NCI-H460 (cell line): ENCODE data around the gene TMEM196. TPM values are rescaled to one million over a fixed set of nuclear protein-coding genes. Genes with fewer than 3 reads are reported as not detected.

Experiments
- DNase-seq: peaks from one replicate; pipeline ENCODE4 v3.0.0-alpha.2; 2016; ENCODE audit warnings: low read depth; ENCODE audit errors: extremely low read depth
- polyA plus RNA-seq: library from polyadenylated mRNA; depleted of rRNA; stranded (reverse); fragments of >200 nt; gene quantifications from 2 replicates; pipeline ENCODE4 v1.2.3, GENCODE V29; 2014; cell fraction: nucleus; rRNA removed
- total RNA-seq: library from RNA; depleted of rRNA; stranded (reverse); fragments of >200 nt; shearing (Covaris generic); gene quantifications from 2 replicates; pipeline ENCODE4 v1.2.3, GENCODE V29; 2014; rRNA removed

Gene TMEM196
- total RNA-seq, result not detected in 2 replicates
- not detected in 2 replicates for polyA plus RNA-seq

- peak; percentile 28 for DNase-seq
Measured at GRCh38 chr7:19772841-19773760, at the start of gene TMEM196. TSS of gene TMEM196 (minus strand) at chr7:19773617. CDS start at chr7:19772696, 921 bp downstream.

DNA sequence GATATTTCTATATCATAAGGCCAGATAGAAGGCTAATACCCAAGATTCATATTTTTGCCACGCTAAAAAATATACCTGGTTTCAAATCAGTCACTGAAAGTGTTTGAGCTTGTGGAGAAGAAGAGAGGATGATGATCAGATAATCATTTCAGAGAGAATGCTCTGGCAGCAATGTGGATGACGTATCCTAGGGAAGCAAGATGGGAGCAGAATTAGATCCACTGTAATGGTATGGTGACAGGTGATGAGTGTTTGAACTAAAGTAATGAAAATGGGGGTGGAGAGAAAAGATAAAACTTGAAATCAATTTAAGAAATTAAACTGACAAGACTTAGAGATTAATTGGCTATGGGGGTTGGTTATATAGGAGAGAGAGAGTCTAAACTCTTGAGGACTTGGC is 42.7 kb upstream of the TMEM196 start:
- DNase-seq, result no peak

- no peak for DNase-seq
Measured at GRCh38 chr7:19815546-19815945, 42.1 kb upstream of the TMEM196 start.

GRCh38 chr7:19814776-19815175 is 41.4 kb upstream of the TMEM196 start:
- no peak for DNase-seq

- DNase-seq, result no peak
Measured at GRCh38 chr7:19811386-19811785, 38.0 kb upstream of the TMEM196 start.

GRCh38 chr7:19798986-19799385 is 25.6 kb upstream of the TMEM196 start:
- DNase-seq, result no peak

DNA sequence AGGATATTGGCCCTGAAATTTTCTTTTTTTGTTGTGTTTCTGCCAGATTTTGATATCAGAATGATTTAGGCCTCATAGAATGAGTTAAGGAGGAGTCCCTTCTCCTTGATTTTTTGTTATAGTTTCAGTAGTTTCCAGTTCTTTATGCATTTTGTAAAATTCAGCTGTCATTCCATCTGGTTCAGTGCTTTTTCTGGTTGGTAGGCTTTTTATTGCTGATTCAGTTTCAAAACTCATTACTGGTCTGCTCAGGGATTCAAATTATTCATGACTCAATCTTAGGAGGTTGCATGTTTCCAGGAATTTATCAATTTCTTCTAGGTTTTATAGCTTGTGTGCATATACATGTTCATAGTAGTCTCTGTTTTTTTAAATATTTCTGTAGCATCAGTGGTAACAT is 10.1 kb upstream of the TMEM196 start:
- no peak for DNase-seq

DNA sequence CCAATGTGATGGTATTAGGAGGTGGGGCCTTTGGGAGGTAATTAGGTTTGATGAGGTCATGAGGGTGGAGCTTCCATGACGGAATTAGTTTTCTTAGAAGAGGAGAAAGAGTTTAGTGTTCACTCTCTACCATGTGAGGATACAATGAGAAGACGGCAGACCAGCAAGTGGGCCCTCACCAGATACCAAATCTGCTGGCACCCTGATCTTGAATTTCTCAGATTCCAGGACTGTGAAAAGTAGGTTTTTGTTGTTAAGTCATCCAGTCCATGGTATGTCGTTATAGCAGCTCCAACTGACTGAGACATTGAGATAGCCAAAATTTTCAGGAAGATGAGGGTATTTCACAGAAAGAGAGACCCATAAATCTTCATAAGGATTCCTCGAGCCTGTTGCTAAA is 3.6 kb upstream of the TMEM196 start:
- no peak for DNase-seq

DNA sequence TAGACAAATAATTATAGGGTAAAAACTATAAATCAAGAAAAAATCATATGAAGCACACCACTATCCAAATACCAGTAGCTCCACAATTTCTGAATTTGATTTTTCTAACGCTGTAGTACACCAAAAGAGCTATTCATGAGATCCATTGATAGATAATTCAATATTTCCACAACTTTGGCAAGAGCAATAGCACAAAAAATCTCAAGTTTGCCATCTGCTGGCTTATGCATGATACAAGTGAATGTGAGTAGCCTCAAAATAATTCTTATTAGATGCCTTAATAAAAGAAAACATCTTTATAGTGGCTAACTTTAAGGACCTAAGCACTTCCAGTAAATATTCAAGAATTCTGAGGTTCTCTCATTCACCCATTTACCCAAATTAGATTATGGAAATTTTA is 2.2 kb upstream of the TMEM196 start:
- no peak for DNase-seq

DNA sequence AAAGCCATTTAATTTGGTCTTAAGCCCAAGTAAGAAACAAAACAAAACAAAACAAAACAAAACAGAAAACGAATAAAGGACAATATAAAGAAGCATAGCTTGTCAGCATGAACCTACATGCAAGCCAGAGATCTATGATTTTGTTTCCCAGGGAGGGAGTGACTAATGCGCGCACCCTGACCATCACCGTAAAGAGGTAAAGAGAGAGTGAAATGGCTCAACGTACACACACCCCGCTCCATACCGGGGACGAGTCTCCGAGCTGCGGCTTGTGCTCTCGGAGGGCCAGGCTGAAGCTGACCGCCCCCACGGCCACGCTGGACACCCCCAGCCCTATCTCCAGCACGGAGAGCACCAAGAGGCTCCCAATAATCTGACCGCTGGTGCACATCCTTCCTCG is 1.1 kb downstream of the TMEM196 start:
- no peak for DNase-seq

DNA sequence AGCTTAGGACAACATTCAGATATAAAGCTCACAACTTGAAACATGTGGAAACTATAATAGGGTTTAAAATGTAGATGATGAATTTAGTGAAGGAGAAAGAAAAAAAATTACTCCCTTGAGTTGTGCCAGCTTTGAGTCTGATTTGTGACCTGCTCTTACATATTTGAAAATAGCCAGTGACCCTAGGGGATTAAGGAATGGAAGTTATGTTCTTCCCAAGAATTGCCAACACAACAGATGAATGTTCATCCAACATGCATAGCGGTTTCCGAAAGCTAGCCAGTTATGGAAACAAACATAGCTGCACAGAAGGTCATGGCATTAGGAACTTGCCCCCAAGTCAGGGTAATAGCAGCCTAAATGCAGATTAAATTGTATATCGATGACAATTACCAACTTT is 10.8 kb downstream of the TMEM196 start:
- DNase-seq, result no peak

DNA sequence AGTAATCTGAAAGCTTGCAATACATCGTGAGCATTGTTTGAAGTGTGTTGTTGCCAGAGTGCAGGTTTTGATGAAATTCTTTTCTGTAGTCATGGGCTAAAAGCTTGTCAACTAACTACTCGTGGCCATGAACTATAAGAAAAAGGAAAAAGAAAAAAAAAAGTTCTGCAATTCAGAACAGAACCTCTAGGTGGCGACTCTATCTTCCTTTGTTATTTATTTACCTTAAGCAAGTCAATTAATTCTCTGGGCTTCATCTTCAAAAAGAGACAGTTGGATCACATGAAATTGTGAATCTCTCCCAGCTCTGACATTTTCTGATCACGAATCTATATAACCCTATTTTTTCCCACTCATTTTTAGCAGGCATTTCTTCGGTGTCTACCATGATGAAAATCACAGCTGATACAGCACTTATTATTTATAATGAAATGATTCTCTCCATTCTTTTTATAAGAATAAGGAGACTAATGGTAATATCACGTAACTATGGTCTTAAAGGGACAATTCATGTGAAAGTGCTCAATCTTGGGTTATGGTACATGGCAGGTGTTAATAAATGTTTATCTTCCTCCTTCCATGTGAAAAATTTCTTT is 18.8 kb downstream of the TMEM196 start:
- DNase-seq, result peak; percentile 56

- DNase-seq, result no peak
Measured at GRCh38 chr7:19752020-19752419, 21.4 kb downstream of the TMEM196 start.

- DNase-seq, result no peak
Measured at GRCh38 chr7:19749658-19750057, 23.8 kb downstream of the TMEM196 start.

GRCh38 chr7:19747740-19748339 is 25.6 kb downstream of the TMEM196 start:
- DNase-seq, result peak; percentile 62

- no peak for DNase-seq
Measured at GRCh38 chr7:19744075-19744474, 29.3 kb downstream of the TMEM196 start.

GRCh38 chr7:19728716-19729115 is 44.7 kb downstream of the TMEM196 start:
- no peak for DNase-seq

- DNase-seq, result no peak
Measured at GRCh38 chr7:19725770-19726169, 47.6 kb downstream of the TMEM196 start.

DNA sequence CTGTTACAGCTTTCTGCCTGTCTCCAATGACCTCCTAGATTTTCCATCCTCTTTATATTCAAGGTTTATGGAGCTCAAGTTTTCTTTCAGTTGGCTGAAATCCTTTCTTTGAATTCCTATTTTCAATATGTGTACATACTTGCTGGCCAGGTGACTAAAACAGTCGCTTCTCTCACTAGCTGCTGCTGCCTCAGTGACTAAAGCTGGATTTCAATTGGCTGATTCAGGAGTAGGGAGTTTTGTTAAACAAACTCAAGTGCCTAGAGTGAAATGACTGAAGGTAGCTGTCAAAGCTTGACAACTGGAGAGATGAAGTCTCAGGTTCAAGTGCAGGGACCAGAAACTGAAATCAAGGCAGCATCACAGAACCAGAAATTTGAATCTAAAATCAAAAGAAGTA is 57.9 kb downstream of the TMEM196 start:
- no peak for DNase-seq

GRCh38 chr7:19713676-19714075 is 59.7 kb downstream of the TMEM196 start:
- DNase-seq, result peak; percentile 62

GRCh38 chr7:19709249-19709578 is 64.2 kb downstream of the TMEM196 start:
- DNase-seq, result no peak
